ENCODE data around the gene SLC35F4.

DNA sequence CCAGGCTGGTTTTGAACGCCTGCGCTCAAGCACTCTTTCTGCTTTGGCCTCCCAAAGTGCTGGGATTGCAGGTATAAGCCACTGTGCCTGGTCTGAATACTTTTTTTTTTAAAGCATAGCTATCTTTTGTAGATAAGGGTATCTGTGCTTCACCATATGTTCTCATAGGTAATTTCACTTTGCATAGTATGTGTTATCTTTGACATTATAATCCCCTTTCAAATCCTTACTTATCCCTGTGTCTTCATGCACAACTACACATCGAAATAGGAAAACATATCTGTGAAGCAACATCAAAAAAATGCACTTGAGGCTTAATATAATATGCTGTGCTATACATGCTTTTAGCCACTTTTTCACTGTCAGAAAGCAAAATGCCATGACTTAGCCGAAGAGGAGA, 94.1 kb downstream of the SLC35F4 start:
- TF ChIP-seq, protein P1, sequence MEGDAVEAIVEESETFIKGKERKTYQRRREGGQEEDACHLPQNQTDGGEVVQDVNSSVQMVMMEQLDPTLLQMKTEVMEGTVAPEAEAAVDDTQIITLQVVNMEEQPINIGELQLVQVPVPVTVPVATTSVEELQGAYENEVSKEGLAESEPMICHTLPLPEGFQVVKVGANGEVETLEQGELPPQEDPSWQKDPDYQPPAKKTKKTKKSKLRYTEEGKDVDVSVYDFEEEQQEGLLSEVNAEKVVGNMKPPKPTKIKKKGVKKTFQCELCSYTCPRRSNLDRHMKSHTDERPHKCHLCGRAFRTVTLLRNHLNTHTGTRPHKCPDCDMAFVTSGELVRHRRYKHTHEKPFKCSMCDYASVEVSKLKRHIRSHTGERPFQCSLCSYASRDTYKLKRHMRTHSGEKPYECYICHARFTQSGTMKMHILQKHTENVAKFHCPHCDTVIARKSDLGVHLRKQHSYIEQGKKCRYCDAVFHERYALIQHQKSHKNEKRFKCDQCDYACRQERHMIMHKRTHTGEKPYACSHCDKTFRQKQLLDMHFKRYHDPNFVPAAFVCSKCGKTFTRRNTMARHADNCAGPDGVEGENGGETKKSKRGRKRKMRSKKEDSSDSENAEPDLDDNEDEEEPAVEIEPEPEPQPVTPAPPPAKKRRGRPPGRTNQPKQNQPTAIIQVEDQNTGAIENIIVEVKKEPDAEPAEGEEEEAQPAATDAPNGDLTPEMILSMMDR (conservative IDR thresholded peaks at IDR 0.05; ENCODE audit: low read depth, low read length), result no peak
- TF ChIP-seq, protein P2, sequence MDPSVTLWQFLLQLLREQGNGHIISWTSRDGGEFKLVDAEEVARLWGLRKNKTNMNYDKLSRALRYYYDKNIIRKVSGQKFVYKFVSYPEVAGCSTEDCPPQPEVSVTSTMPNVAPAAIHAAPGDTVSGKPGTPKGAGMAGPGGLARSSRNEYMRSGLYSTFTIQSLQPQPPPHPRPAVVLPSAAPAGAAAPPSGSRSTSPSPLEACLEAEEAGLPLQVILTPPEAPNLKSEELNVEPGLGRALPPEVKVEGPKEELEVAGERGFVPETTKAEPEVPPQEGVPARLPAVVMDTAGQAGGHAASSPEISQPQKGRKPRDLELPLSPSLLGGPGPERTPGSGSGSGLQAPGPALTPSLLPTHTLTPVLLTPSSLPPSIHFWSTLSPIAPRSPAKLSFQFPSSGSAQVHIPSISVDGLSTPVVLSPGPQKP (IDR thresholded peaks at IDR 0.05; ENCODE audit: borderline replicate concordance, low read depth, low read length), result no peak
- no peak for TF ChIP-seq POLR2A (IDR thresholded peaks at IDR 0.05; ENCODE audit: low read depth, low read length)
- TF ChIP-seq, protein P3, sequence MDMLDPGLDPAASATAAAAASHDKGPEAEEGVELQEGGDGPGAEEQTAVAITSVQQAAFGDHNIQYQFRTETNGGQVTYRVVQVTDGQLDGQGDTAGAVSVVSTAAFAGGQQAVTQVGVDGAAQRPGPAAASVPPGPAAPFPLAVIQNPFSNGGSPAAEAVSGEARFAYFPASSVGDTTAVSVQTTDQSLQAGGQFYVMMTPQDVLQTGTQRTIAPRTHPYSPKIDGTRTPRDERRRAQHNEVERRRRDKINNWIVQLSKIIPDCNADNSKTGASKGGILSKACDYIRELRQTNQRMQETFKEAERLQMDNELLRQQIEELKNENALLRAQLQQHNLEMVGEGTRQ (IDR thresholded peaks at IDR 0.05; ENCODE audit: low read depth, low read length), result no peak
- no peak for TF ChIP-seq CEBPB (IDR thresholded peaks at IDR 0.05; ENCODE audit: low read depth, low read length)
